B cell (primary cell): Measurements from ENCODE around the gene TCP11L2. TPM values are rescaled to one million over a fixed set of nuclear protein-coding genes. Genes with fewer than 3 reads are reported as not detected.

Experiments used
- ATAC-seq: fragments of 200-7000 bp; cut with Tn5 transposase; one replicate; pipeline ENCODE4 v1.10.0; 2021; ENCODE audit warnings: low read depth, mild to moderate bottlenecking, moderate number of reproducible peaks, moderate library complexity
- CTCF ChIA-PET: fragments of 350-600 bp; sonication (Branson Sonifier 250); formaldehyde crosslinking; loops from one replicate; lab custom pipeline; 2021; ENCODE audit warnings: antibody characterized with exemption, inconsistent platforms; lab: Charles Lee
- POLR2A ChIA-PET: fragments of 350-600 bp; sonication (Branson Sonifier 250); formaldehyde crosslinking; loops from one replicate; lab custom pipeline; 2021; ENCODE audit warnings: antibody characterized with exemption; lab: Charles Lee
- DNase-seq: peaks from one replicate; pipeline ENCODE4 v3.0.0; 2013
- H2AFZ ChIP-seq: 2 replicates; pipeline ENCODE4 v1.6.1; 2012; ENCODE audit warnings: mild to moderate bottlenecking, low read depth, low read length; ENCODE audit not compliant: insufficient read depth, poor library complexity, severe bottlenecking
- H3K27ac ChIP-seq, 2 donors: 1 replicate in 1 of 2; 2 replicates in 1 of 2; pipeline ENCODE4 v1.5.1; 2012 to 2013; ENCODE audit warnings: low read length in 2 of 2, mild to moderate bottlenecking in 2 of 2, moderate library complexity in 1 of 2
- H3K27me3 ChIP-seq, 4 experiments: fragments of 200-600 bp in 1 of 4; sonication (generic) in 1 of 4; replicated peaks in 1 of 4; 1 replicate in 2 of 4; 2 replicates in 2 of 4; pipeline versions ENCODE4 v1.6.1 to v1.7.0; 2013 to 2016; ENCODE audit warnings: low read length in 3 of 4, mild to moderate bottlenecking in 2 of 4, mixed read lengths in 1 of 4, moderate library complexity in 1 of 4; ENCODE audit not compliant: insufficient read depth in 4 of 4, control insufficient read depth in 3 of 4; ENCODE audit errors: control extremely low read depth in 1 of 4
- H3K36me3 ChIP-seq, 2 experiments: replicated peaks in 1 of 2; 1 replicate in 1 of 2; 2 replicates in 1 of 2; pipeline versions ENCODE4 v1.6.1 to v1.7.1; 2013; ENCODE audit warnings: low read length in 1 of 2; ENCODE audit not compliant: insufficient read depth in 2 of 2, control insufficient read depth in 1 of 2; ENCODE audit errors: control extremely low read depth in 1 of 2, extremely low read depth in 1 of 2
- H3K4me1 ChIP-seq, 2 donors: fragments of 200-600 bp in 1 of 2; sonication (generic) in 1 of 2; 1 replicate in 1 of 2; 2 replicates in 1 of 2; pipeline versions ENCODE4 v1.5.1 to v1.6.1; 2013 to 2017; ENCODE audit warnings: low read length in 2 of 2; ENCODE audit not compliant: control insufficient read depth in 2 of 2, insufficient read depth in 2 of 2
- H3K4me2 ChIP-seq: replicated peaks from 2 replicates; pipeline ENCODE3; 2012; ENCODE audit warnings: mild to moderate bottlenecking, low read depth, low read length; ENCODE audit not compliant: poor library complexity, severe bottlenecking
- H3K4me3 ChIP-seq, 5 experiments: fragments of 200-600 bp in 1 of 5; sonication (generic) in 1 of 5; 1 replicate in 3 of 5; 2 replicates in 2 of 5; pipeline versions ENCODE4 v1.5.1 to v1.7.0; 2011 to 2016; ENCODE audit warnings: low read length in 4 of 5, mild to moderate bottlenecking in 4 of 5, low read depth in 2 of 5, control low read depth in 1 of 5, moderate library complexity in 1 of 5; ENCODE audit not compliant: insufficient read depth in 1 of 5; ENCODE audit errors: control extremely low read depth in 1 of 5, extremely low read depth in 1 of 5
- H3K79me2 ChIP-seq: fragments of 200-600 bp; sonication (generic); one replicate; pipeline ENCODE4 v1.6.0; 2016; ENCODE audit warnings: low read length; ENCODE audit not compliant: control insufficient read depth, insufficient read depth
- H3K9ac ChIP-seq: fragments of 200-600 bp; sonication (generic); 2 replicates; pipeline ENCODE4 v1.6.1; 2017; ENCODE audit warnings: mild to moderate bottlenecking, low read length, moderate library complexity
- H3K9me3 ChIP-seq, 3 donors: one replicate each; pipeline versions ENCODE4 v1.6.1 to v1.7.1; 2013; ENCODE audit warnings: low read length in 2 of 3; ENCODE audit not compliant: control insufficient read depth in 2 of 3, insufficient read depth in 1 of 3; ENCODE audit errors: control extremely low read depth in 1 of 3
- H4K20me1 ChIP-seq: 2 replicates; pipeline ENCODE4 v1.6.0; 2012; ENCODE audit warnings: mild to moderate bottlenecking, low read length; ENCODE audit not compliant: insufficient read depth, control insufficient read depth, poor library complexity, severe bottlenecking
- H3K27ac Mint-ChIP-seq: one replicate; pipeline ENCODE4 v1.8.0; 2021; ENCODE audit warnings: mixed read lengths
- H3K27me3 Mint-ChIP-seq: one replicate; pipeline ENCODE4 v1.8.0; 2021; ENCODE audit warnings: mixed read lengths
- H3K4me1 Mint-ChIP-seq: one replicate; pipeline ENCODE4 v1.8.0; 2021; ENCODE audit warnings: mixed read lengths
- H3K4me3 Mint-ChIP-seq: one replicate; pipeline ENCODE4 v1.8.0; 2021; ENCODE audit warnings: mixed read lengths
- H3K9me3 Mint-ChIP-seq: one replicate; pipeline ENCODE4 v1.8.0; 2022; ENCODE audit warnings: mixed read lengths; ENCODE audit not compliant: insufficient read depth
- CTCF ChIP-seq: fragments of 200-600 bp; IDR thresholded peaks from one replicate; pipeline ENCODE4 v1.8.0; 2022; ENCODE audit warnings: antibody characterized with exemption, mild to moderate bottlenecking
- EZH2 ChIP-seq: IDR thresholded peaks from 2 replicates; pipeline ENCODE4 v1.6.1; 2012; ENCODE audit warnings: borderline replicate concordance, low read depth, mild to moderate bottlenecking, moderate library complexity, low read length; ENCODE audit not compliant: insufficient read depth, poor library complexity, severe bottlenecking
- intact Hi-C: fragments of 100-400 bp; cut with micrococcal nuclease; formaldehyde crosslinking; loops from one replicate; pipeline ENCODE4 v1.10.0; 2022
- polyA plus RNA-seq: library from polyadenylated mRNA; depleted of rRNA; stranded (reverse); fragments of >200 nt; gene quantifications from 2 replicates; pipeline ENCODE4 v1.2.3, GENCODE V29; 2012
- total RNA-seq, 2 donors: library from RNA; stranded (reverse); fragments of 120-200 nt in 1 of 2; gene quantifications; 1 replicate in 1 of 2; 2 replicates in 1 of 2; pipeline versions ENCODE4 v1.2.3 to v1.2.4, GENCODE V29; 2013 to 2022

The TCP11L2 gene
- total and polyA plus RNA-seq, 2 donors (not counting 1 experiment from before 2014, with no cell fraction given) = 30.4 to 306 TPM

GRCh38 chr12:106332536-106332935 lies 30.0 kb downstream of the TCP11L2 start:
- POLR2A ChIA-PET = interaction anchor here (1.4 kb wide), 1 partner anchor 12 kb away, joined by 3 read pairs; no protein-coding TSS in a partner anchor

More at GRCh38 chr12:106332536-106332935, 30.0 kb downstream of the TCP11L2 start:
- Histone ChIP-seq H3K4me2 (no peak overlapping the region), H3K27me3 (no peaks in the 10 kb centered on the region), H2AFZ (no peak overlapping the region), H3K4me3 (no peak overlapping the region), H3K9me3 (peaks cover 0 to 3% (median 0%) of the 10 kb centered on the region in 3 donors), H3K36me3 (peaks cover 20 to 73% of the 10 kb centered on the region in 2 experiments), H3K79me2 (no peaks in the 10 kb centered on the region), H3K27ac (no peak overlapping the region), H3K4me1 (no peaks in the 10 kb centered on the region), H3K9ac (no peak overlapping the region), H4K20me1 (peaks cover 24% of the 10 kb centered on the region)
- no peak overlapping the region for H3K27ac Mint-ChIP-seq
- TF ChIP-seq CTCF (no peak), EZH2 (no peak)
- ATAC-seq (no peak), DNase-seq (no peak)
- H3K4me1 Mint-ChIP-seq = peaks cover 3% of the 10 kb centered on the region
- no peaks in the 10 kb centered on the region for H3K27me3 Mint-ChIP-seq
- intact Hi-C loops = no loop called here
- CTCF ChIA-PET = interaction anchor here (1.3 to 2.0 kb wide), 4 partner anchors 25 to 109 kb away, joined by 4 to 9 read pairs (median 6); partner anchors contain the start of gene POLR3B
- no peaks in the 10 kb centered on the region for H3K9me3 Mint-ChIP-seq
- H3K4me3 Mint-ChIP-seq = no peak overlapping the region
